ENCODE results near the gene ZNRF3. TPM values are rescaled to one million over a fixed set of nuclear protein-coding genes. Genes with fewer than 3 reads are reported as not detected.

ZNRF3 gene
- polyA plus RNA-seq, 1 donor from 2014 or later: 2.9 TPM

DNA sequence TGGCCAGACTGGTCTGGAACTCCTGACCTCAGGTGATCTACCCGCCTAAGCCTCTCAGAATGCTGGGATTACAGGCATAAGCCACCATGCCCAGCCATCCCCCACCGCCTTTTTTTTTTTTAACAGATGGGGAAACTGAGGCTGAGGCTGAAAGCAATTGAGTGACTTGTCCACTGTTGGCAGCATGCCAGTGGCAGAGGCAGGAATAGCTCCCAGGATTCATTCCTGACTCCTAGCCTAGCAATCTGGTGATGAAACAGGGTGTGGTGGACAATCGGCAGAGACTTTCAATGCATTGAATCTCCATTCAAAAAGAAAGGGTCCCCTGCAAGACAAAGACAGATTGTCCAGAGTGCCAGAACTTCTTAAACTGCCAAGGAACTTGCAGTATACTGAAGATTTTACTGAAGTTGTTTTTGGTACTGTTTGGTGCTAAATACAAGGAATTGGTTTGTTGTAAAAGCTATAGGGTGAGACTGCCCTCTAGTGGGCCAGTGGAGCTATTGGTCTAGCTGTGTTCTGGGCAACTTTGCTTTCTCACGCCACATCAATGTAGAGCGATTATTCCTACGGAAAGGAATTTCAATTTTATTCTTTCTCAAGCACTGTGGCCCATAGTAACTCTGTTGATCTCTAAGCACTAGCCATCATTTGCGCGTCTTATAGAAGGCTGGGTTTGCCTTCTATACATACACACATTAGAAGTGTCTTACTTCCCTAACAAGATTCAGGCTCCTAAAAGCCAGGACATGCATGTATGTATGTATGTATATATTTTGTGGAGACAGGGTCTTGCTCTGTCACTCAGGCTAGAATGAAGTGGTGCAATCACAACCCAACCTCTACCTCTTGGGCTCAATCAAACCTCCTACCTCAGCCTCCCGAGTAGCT, 157.3 kb downstream of the ZNRF3 start:
- H3K36me3 ChIP-seq (ENCODE audit: insufficient read depth, low read length): no peaks in the 10 kb centered on the region
- H3K27ac ChIP-seq (ENCODE audit: low read length): no peak overlapping the region
- H4K20me1 ChIP-seq (ENCODE audit: insufficient read depth): no peaks in the 10 kb centered on the region
- H3K4me3 ChIP-seq (ENCODE audit: low read length): no peak overlapping the region
- no peak overlapping the region for H2AFZ ChIP-seq (ENCODE audit: low read depth, low read length)
- H3F3A ChIP-seq (ENCODE audit: insufficient read depth, low read length, poor library complexity, severe bottlenecking): no peaks in the 10 kb centered on the region
- H3K4me2 ChIP-seq (ENCODE audit: low read length): no peak overlapping the region
- H3K27me3 ChIP-seq (ENCODE audit: insufficient read depth, low read depth, low read length): no peaks in the 10 kb centered on the region
- TF ChIP-seq MXI1 (conservative IDR thresholded peaks at IDR 0.05; ENCODE audit: poor library complexity, severe bottlenecking) (no peak), EP300 (conservative IDR thresholded peaks at IDR 0.05; ENCODE audit: poor library complexity, severe bottlenecking) (no peak), EZH2 (IDR thresholded peaks at IDR 0.05; ENCODE audit: borderline replicate concordance, insufficient read depth, low read length, poor library complexity, severe bottlenecking) (no peak), TAF1 (IDR thresholded peaks at IDR 0.05; ENCODE audit: low read depth) (no peak), POLR2AphosphoS5 (IDR thresholded peaks at IDR 0.05) (no peak), RAD21 (conservative IDR thresholded peaks at IDR 0.05) (peak; percentile 97), SMC3 (conservative IDR thresholded peaks at IDR 0.05; ENCODE audit: poor library complexity) (peak; percentile 98)
- TF ChIP-seq, protein P1, sequence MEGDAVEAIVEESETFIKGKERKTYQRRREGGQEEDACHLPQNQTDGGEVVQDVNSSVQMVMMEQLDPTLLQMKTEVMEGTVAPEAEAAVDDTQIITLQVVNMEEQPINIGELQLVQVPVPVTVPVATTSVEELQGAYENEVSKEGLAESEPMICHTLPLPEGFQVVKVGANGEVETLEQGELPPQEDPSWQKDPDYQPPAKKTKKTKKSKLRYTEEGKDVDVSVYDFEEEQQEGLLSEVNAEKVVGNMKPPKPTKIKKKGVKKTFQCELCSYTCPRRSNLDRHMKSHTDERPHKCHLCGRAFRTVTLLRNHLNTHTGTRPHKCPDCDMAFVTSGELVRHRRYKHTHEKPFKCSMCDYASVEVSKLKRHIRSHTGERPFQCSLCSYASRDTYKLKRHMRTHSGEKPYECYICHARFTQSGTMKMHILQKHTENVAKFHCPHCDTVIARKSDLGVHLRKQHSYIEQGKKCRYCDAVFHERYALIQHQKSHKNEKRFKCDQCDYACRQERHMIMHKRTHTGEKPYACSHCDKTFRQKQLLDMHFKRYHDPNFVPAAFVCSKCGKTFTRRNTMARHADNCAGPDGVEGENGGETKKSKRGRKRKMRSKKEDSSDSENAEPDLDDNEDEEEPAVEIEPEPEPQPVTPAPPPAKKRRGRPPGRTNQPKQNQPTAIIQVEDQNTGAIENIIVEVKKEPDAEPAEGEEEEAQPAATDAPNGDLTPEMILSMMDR (IDR thresholded peaks at IDR 0.05; ENCODE audit: poor library complexity, severe bottlenecking): peak; percentile 96
- TF ChIP-seq, protein P2, sequence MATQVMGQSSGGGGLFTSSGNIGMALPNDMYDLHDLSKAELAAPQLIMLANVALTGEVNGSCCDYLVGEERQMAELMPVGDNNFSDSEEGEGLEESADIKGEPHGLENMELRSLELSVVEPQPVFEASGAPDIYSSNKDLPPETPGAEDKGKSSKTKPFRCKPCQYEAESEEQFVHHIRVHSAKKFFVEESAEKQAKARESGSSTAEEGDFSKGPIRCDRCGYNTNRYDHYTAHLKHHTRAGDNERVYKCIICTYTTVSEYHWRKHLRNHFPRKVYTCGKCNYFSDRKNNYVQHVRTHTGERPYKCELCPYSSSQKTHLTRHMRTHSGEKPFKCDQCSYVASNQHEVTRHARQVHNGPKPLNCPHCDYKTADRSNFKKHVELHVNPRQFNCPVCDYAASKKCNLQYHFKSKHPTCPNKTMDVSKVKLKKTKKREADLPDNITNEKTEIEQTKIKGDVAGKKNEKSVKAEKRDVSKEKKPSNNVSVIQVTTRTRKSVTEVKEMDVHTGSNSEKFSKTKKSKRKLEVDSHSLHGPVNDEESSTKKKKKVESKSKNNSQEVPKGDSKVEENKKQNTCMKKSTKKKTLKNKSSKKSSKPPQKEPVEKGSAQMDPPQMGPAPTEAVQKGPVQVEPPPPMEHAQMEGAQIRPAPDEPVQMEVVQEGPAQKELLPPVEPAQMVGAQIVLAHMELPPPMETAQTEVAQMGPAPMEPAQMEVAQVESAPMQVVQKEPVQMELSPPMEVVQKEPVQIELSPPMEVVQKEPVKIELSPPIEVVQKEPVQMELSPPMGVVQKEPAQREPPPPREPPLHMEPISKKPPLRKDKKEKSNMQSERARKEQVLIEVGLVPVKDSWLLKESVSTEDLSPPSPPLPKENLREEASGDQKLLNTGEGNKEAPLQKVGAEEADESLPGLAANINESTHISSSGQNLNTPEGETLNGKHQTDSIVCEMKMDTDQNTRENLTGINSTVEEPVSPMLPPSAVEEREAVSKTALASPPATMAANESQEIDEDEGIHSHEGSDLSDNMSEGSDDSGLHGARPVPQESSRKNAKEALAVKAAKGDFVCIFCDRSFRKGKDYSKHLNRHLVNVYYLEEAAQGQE (IDR thresholded peaks at IDR 0.05; ENCODE audit: borderline replicate concordance): no peak
- no peak overlapping the region for H3K9ac ChIP-seq (ENCODE audit: low read length)
- H3K9me2 ChIP-seq (ENCODE audit: insufficient read depth, low read length): no peaks in the 10 kb centered on the region
- no peaks in the 10 kb centered on the region for H3K79me2 ChIP-seq (replicated peaks; ENCODE audit: insufficient read depth, low read length)
- no peaks in the 10 kb centered on the region for H3K9me3 ChIP-seq (ENCODE audit: low read length)

DNA sequence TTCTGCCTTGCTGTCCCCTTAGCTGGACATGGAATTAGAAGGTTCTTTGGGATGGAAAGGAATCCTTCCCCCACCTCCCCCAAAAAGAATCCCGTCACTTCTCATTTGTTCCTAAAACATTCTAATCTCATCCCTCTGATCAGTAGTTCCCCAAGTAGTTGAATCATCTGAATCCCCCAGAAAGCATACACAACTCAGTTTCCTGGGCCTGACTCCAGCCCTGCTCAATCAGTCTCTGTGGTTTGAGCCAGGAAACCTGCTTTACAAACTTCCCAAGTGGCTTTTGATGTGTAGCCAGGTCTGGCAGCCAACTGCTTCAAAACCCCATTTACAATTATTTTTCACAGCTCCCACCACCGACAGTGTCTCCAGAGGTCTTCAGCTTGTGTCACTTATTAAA, 158.0 kb downstream of the ZNRF3 start:
- no peak overlapping the region for H3K27ac ChIP-seq (ENCODE audit: low read length)

More for the DNA sequence above, 158.0 kb downstream of the ZNRF3 start:
- Histone ChIP-seq H3K9me2 (ENCODE audit: insufficient read depth, low read length) (no peaks in the 10 kb centered on the region), H4K20me1 (ENCODE audit: insufficient read depth) (no peaks in the 10 kb centered on the region), H3K9ac (ENCODE audit: low read length) (no peak overlapping the region), H2AFZ (ENCODE audit: low read depth, low read length) (no peak overlapping the region), H3K36me3 (ENCODE audit: insufficient read depth, low read length) (no peaks in the 10 kb centered on the region), H3K79me2 (replicated peaks; ENCODE audit: insufficient read depth, low read length) (no peaks in the 10 kb centered on the region), H3K9me3 (ENCODE audit: low read length) (no peaks in the 10 kb centered on the region), H3K4me3 (ENCODE audit: low read length) (no peak overlapping the region), H3F3A (ENCODE audit: insufficient read depth, low read length, poor library complexity, severe bottlenecking) (no peaks in the 10 kb centered on the region), H3K27me3 (ENCODE audit: insufficient read depth, low read depth, low read length) (no peaks in the 10 kb centered on the region), H3K4me2 (ENCODE audit: low read length) (no peak overlapping the region)
- no peak for TF ChIP-seq EZH2 (IDR thresholded peaks at IDR 0.05; ENCODE audit: borderline replicate concordance, insufficient read depth, low read length, poor library complexity, severe bottlenecking)
- TF ChIP-seq, protein P1 (IDR thresholded peaks at IDR 0.05; ENCODE audit: poor library complexity, severe bottlenecking): no peak
- TF ChIP-seq EP300 (conservative IDR thresholded peaks at IDR 0.05; ENCODE audit: poor library complexity, severe bottlenecking): no peak
- TF ChIP-seq, protein P2 (IDR thresholded peaks at IDR 0.05; ENCODE audit: borderline replicate concordance): no peak
- no peak for TF ChIP-seq POLR2AphosphoS5 (IDR thresholded peaks at IDR 0.05)
- TF ChIP-seq SMC3 (conservative IDR thresholded peaks at IDR 0.05; ENCODE audit: poor library complexity): no peak
- no peak for TF ChIP-seq TAF1 (IDR thresholded peaks at IDR 0.05; ENCODE audit: low read depth)
- no peak for TF ChIP-seq MXI1 (conservative IDR thresholded peaks at IDR 0.05; ENCODE audit: poor library complexity, severe bottlenecking)
- no peak for TF ChIP-seq RAD21 (conservative IDR thresholded peaks at IDR 0.05)
